IgD-negative memory B cell (primary cell): ENCODE data around the gene DIAPH2. TPM values are rescaled to one million over a fixed set of nuclear protein-coding genes. Genes with fewer than 3 reads are reported as not detected.

Source experiments
- H3K27ac Mint-ChIP-seq, 3 donors: one replicate each; pipeline ENCODE4 v1.8.0; 2020 to 2022; ENCODE audit warnings: mild to moderate bottlenecking in 3 of 3, mixed read lengths in 3 of 3, moderate library complexity in 1 of 3
- H3K27me3 Mint-ChIP-seq: one replicate; pipeline ENCODE4 v1.8.0; 2021; ENCODE audit warnings: mixed read lengths
- H3K36me3 Mint-ChIP-seq: one replicate; pipeline ENCODE4 v1.8.0; 2020; ENCODE audit warnings: mild to moderate bottlenecking, mixed read lengths
- H3K4me1 Mint-ChIP-seq, 3 donors: one replicate each; pipeline ENCODE4 v1.8.0; 2020 to 2022; ENCODE audit warnings: mixed read lengths in 3 of 3, mild to moderate bottlenecking in 1 of 3
- H3K4me3 Mint-ChIP-seq, 4 donors: one replicate each; pipeline ENCODE4 v1.8.0; 2020 to 2022; ENCODE audit warnings: mild to moderate bottlenecking in 4 of 4, mixed read lengths in 4 of 4, moderate library complexity in 3 of 4
- H3K9me3 Mint-ChIP-seq, 3 donors: one replicate each; pipeline ENCODE4 v1.8.0; 2020 to 2021; ENCODE audit warnings: mixed read lengths in 3 of 3, mild to moderate bottlenecking in 1 of 3
- polyA plus RNA-seq: library from polyadenylated mRNA; unstranded; fragments of 300-500 nt; fragmentation: Illumina TruSeq; gene quantifications from one replicate; pipeline ENCODE4 v1.2.3, GENCODE V29; 2021

The DIAPH2 gene
- polyA plus RNA-seq, 1 donor from 2014 or later: 12.6 TPM

DNA sequence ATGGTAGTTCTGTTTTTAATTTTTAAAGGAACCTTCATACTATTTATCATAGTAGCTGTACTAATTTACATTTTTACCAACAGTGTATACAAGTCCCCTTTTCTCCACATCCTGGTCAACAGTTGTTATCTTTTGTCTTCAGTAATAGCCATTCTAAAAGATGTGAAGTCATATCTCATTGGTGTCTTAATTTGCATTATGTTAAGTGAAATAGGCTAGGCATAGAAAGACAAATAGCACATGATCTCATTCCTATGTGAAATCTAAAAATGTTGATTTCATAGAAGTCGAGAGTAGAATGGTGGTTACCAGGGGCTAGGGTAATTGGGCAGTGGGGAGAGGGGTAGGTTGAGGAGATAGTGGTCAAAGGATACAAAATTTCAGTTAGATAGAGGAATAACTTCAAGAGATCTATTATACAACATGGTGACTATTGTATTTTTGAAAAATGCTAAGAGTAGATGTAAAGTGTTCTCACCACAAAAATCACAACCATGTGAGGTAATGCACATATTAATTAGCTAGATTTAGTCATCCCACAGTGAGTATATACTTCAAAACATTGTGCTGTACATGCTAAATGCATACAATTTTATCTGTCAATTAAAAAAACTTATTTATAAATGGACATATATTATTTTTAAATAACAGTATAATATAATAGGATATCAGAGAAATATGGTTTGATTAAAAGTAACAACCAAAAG is 58.9 kb downstream of the DIAPH2 start:
- H3K4me3 Mint-ChIP-seq: no peak overlapping the region
- H3K36me3 Mint-ChIP-seq: no peaks in the 10 kb centered on the region
- no peaks in the 10 kb centered on the region for H3K9me3 Mint-ChIP-seq
- H3K27ac Mint-ChIP-seq: no peak overlapping the region
- H3K4me1 Mint-ChIP-seq: no peaks in the 10 kb centered on the region
- H3K27me3 Mint-ChIP-seq: no peaks in the 10 kb centered on the region

DNA sequence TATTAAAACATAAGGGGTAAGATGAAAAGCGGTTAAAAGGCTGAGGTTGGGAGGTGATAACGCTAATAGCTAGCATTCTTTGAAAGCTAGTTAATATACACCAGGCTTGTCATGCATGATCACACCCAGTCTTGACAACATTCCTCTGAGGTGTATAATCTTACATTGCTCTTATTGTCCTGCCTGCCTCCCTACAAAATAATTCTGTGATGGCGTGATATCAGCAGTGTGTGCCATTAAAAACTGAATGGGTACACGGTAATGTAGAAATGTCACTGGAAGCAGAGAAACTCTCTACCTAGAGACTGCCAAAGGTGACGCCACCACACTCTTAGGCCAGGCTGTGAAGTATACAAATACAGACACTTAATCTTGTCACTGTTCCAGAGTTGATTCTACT is 68.1 kb downstream of the DIAPH2 start:
- no peak overlapping the region for H3K27ac Mint-ChIP-seq
- H3K4me3 Mint-ChIP-seq: no peak overlapping the region
- no peaks in the 10 kb centered on the region for H3K9me3 Mint-ChIP-seq
- H3K36me3 Mint-ChIP-seq: peaks cover 4% of the 10 kb centered on the region
- no peaks in the 10 kb centered on the region for H3K4me1 Mint-ChIP-seq
- H3K27me3 Mint-ChIP-seq: no peaks in the 10 kb centered on the region

DNA sequence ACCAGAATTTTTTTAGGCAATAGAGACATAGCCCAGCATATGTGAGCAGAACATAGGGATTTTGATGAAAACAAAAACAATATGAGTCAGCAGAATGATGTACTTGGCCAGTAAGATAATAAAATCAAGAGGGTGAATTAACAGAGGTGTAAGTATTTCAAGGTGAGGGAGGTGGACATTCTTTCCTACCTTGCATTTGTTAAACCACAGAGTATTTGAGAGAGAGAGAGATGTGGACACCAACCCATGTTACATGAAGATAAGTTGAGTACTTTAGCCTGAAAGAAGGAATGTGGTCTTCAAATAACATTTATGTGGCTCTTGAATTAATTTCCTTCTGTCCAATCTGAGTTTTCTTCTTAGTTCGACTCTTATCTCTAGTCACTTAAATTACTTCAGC is 68.6 kb downstream of the DIAPH2 start:
- Mint-ChIP-seq H3K4me1 (no peaks in the 10 kb centered on the region), H3K9me3 (no peaks in the 10 kb centered on the region), H3K36me3 (peaks cover 4% of the 10 kb centered on the region), H3K4me3 (no peak overlapping the region), H3K27me3 (no peaks in the 10 kb centered on the region), H3K27ac (no peak overlapping the region)

DNA sequence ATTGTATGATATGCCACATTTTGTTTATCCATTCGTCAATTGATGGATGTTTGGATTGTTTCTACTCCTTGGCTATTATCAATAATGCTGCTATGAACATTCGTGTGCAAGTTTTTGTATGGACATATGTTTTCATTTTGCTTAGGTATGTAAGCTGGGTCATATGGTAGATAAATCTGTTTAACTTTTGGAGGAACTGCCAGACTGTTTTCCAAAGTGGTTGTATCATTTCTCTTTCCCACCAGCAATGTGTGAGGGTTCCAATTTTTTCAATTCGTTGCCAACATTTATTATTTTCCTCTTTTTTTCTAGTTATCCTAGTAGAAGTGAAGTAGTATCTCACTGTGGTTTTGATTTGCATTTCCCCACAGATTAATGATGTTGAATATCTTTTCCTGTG is 71.8 kb downstream of the DIAPH2 start:
- Mint-ChIP-seq H3K27ac (no peak overlapping the region), H3K9me3 (no peaks in the 10 kb centered on the region), H3K27me3 (no peaks in the 10 kb centered on the region), H3K4me3 (no peak overlapping the region), H3K4me1 (no peaks in the 10 kb centered on the region), H3K36me3 (peaks cover 4% of the 10 kb centered on the region)

DNA sequence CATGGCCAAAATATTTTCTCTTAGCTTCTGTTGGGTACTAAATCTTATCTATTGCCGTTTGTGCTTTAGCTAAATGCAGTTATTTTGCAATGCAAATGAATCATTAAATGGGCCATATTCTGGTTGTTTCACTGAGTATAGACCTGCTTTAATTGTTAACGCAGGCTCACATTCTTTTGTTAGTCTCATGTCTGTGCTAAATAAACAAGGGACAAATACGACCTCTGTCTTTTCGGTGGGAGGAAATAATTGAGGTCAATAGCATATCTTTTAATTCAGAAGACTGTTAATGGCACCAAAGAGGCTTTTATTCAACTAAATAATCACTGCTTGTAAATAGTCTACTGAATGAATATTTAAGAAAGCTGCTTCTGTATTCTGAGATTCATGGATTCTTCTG is 76.9 kb downstream of the DIAPH2 start:
- peaks cover 5 to 9% (median 8%) of the 10 kb centered on the region in 3 donors for H3K4me1 Mint-ChIP-seq
- H3K9me3 Mint-ChIP-seq: no peaks in the 10 kb centered on the region
- no peaks in the 10 kb centered on the region for H3K27me3 Mint-ChIP-seq
- H3K27ac Mint-ChIP-seq: no peak overlapping the region
- no peak overlapping the region for H3K4me3 Mint-ChIP-seq
- H3K36me3 Mint-ChIP-seq: no peaks in the 10 kb centered on the region

DNA sequence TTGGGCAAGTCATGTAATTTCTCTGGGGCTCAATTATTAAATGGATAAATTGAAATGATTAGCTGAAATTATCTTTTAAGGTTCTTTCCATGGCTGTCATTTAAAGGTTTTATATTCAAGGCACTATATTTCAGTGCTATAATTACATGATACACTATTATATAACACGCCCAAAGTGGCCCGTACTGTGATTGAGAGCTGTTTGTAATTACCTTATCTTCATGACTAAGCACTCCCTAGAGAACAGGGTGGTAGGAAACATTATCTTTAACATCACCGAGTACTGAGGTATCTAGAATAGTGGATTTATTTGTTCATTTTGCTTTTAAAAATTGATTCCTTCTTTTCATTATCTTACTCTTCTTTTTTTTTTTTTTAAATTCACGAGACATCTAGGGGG is 79.0 kb downstream of the DIAPH2 start:
- Mint-ChIP-seq H3K27ac (no peak overlapping the region), H3K27me3 (no peaks in the 10 kb centered on the region), H3K9me3 (no peaks in the 10 kb centered on the region), H3K36me3 (no peaks in the 10 kb centered on the region), H3K4me1 (peaks cover 5 to 9% (median 8%) of the 10 kb centered on the region in 3 donors), H3K4me3 (no peak overlapping the region)

DNA sequence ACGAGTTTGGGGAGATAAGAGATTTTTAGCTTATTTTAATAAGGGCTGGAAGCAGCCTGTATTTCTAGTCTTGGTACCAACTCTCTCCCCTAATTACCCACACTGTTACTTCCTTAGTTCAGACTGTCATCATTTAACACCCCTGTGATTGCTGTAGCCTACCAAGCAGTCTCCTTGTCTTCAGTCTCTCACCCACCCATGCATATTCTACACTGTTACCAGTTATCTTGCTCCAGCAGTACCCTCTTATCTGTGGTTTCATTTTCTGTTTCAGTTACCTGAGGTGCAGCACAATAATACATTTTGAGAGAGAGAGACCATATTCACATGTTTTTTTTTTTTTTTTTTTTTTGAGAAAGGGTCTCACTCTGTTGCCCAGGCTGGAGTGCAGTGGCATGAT is 80.2 kb downstream of the DIAPH2 start:
- no peaks in the 10 kb centered on the region for H3K9me3 Mint-ChIP-seq
- no peaks in the 10 kb centered on the region for H3K36me3 Mint-ChIP-seq
- no peak overlapping the region for H3K4me3 Mint-ChIP-seq
- no peak overlapping the region for H3K27ac Mint-ChIP-seq
- peaks cover 5 to 9% (median 8%) of the 10 kb centered on the region in 3 donors for H3K4me1 Mint-ChIP-seq
- H3K27me3 Mint-ChIP-seq: no peaks in the 10 kb centered on the region

DNA sequence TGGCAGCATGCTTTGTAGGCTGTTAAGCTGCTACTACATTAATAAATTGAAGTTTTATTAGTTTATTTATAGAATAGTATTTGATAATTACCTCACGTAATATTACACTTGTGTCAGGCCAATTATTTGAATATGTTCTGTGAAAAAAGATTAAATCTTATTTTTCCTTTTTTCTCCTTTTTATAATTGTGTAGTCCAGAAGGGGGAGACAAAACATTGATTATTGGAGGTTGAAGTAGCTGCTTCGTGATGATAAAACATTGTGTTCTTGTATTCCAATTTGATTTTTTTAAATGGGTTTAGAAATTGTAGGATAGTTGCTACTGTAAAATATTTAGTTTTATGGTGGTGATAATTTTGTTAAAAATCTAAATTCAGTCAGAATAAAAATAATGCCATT is 85.7 kb downstream of the DIAPH2 start:
- no peak overlapping the region for H3K4me3 Mint-ChIP-seq
- H3K9me3 Mint-ChIP-seq: no peaks in the 10 kb centered on the region
- peaks cover 1% of the 10 kb centered on the region for H3K36me3 Mint-ChIP-seq
- H3K27me3 Mint-ChIP-seq: no peaks in the 10 kb centered on the region
- H3K27ac Mint-ChIP-seq: no peak overlapping the region
- H3K4me1 Mint-ChIP-seq: no peaks in the 10 kb centered on the region

DNA sequence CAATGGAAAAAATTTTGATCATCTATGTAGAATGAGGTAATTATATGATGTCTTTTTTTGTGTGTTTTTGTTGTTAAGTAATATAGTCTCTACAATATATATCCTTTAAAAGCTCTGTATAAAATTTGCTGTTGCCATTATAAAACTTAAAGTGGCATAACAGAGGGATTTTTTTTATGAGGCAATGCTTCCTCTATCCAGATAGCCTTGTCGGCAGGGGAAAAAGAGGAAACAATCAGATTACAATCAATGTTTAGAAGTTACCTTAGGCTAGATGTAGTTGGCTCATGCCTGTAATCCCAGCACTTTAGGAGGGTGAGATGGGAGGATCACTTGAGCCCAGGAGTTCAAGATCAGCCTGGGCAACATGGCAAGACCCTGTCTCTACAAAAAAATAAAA is 86.8 kb downstream of the DIAPH2 start:
- H3K9me3 Mint-ChIP-seq: no peaks in the 10 kb centered on the region
- no peaks in the 10 kb centered on the region for H3K4me1 Mint-ChIP-seq
- H3K27ac Mint-ChIP-seq: no peak overlapping the region
- no peaks in the 10 kb centered on the region for H3K27me3 Mint-ChIP-seq
- no peak overlapping the region for H3K4me3 Mint-ChIP-seq
- peaks cover 1% of the 10 kb centered on the region for H3K36me3 Mint-ChIP-seq

DNA sequence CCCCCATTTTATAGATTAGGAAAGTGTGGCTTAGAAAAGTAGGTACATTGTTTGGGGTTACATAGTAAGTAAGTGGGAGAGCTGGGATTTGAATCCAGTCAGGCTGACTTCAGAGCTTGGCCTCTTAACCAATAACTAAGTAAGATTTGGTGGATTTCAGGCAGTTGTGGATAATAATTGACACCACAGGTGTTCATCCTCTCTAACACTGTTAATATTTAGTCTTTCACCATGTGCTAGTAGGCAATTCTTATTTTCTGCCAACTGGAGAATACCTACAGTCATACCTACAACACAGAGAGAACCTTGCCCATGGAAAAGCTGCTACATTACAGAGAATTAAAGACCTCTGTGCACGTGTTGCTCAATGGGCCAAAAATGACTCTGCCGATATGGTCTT is 89.5 kb downstream of the DIAPH2 start:
- no peak overlapping the region for H3K27ac Mint-ChIP-seq
- H3K4me3 Mint-ChIP-seq: no peak overlapping the region
- H3K9me3 Mint-ChIP-seq: no peaks in the 10 kb centered on the region
- no peaks in the 10 kb centered on the region for H3K27me3 Mint-ChIP-seq
- peaks cover 0 to 4% (median 0%) of the 10 kb centered on the region in 3 donors for H3K4me1 Mint-ChIP-seq
- peaks cover 1% of the 10 kb centered on the region for H3K36me3 Mint-ChIP-seq

DNA sequence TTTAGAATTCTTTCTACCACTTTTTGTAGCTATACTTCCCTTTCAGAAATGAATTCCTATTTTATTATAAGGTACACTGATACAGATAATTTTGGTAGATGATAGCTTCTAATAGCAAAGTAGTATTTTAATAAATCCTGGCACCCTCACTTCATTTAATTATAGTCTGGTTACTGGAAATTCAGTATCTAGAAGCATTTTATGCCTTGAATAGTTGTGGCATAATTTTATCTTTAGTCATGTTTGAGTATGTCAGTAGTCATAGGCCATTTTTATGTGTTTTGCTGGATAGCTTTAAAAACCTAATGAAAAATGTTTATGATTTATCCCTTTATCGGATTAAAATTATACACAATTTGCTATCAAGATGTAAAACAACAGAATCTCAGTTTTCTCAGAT is 92.3 kb downstream of the DIAPH2 start:
- Mint-ChIP-seq H3K27me3 (no peaks in the 10 kb centered on the region), H3K9me3 (no peaks in the 10 kb centered on the region), H3K4me1 (peaks cover 0 to 4% (median 0%) of the 10 kb centered on the region in 3 donors), H3K27ac (no peak overlapping the region), H3K4me3 (no peak overlapping the region), H3K36me3 (peaks cover 1% of the 10 kb centered on the region)

DNA sequence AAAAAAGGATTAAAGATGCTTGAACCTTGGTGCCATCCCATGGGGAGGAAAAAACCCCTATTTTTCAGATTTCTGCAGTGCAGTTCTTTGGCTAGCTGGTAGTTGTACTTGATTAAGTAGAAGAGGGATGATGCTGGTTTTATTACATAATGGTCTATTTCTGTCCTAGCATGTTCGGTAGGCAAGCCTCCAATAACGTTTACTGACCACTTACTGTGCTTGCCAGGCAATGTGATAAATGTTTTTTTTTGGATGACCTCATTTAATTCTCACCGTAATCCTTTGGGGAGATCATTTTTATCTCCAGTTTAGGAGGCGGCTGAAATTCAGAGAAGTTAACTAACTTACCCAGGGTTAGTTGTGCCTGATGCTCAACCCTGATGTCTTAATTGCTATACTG is 106.9 kb downstream of the DIAPH2 start:
- no peak overlapping the region for H3K4me3 Mint-ChIP-seq
- H3K9me3 Mint-ChIP-seq: peaks cover 0 to 2% (median 0%) of the 10 kb centered on the region in 3 donors
- no peak overlapping the region for H3K27ac Mint-ChIP-seq
- no peaks in the 10 kb centered on the region for H3K27me3 Mint-ChIP-seq
- no peaks in the 10 kb centered on the region for H3K36me3 Mint-ChIP-seq
- no peaks in the 10 kb centered on the region for H3K4me1 Mint-ChIP-seq

DNA sequence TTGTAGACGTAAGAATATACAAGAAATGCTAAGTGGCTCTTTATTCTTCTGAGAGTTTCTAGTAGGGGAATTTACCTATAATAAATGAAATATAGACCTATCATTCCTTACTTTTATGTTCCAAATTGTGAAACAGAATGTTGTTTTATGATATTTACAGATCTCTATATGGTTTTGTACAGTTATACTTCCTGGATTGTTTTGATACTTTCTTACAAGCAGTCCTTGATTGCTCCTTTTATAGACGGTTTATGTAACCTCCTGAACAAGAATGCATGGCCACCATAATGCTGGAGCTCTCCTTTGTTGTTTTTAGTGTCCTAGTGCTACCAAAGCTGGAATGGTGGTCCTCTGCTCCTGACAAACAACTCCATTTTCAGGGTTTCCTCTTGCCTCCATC is 107.4 kb downstream of the DIAPH2 start:
- Mint-ChIP-seq H3K27me3 (no peaks in the 10 kb centered on the region), H3K27ac (no peak overlapping the region)

DNA sequence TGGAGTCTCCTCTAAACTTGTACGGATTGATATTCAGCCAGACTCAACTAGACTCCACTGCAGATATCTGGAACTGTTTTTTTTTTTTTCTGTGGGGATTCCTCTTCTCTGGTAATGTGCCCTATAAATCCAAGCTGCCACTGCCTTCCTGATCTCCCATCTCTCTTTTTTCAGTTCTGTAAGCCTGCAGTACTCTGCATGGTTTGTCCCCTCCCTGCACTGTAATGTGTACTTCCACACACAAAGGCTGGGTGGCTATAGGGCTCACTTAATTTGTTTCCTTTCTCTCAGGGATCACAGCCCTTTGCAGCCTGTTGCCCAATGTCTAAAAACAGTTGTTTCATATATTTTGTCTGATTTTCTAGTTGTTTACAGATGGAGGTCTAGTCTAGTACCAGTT is 114.3 kb downstream of the DIAPH2 start:
- Mint-ChIP-seq H3K9me3 (no peaks in the 10 kb centered on the region), H3K36me3 (no peaks in the 10 kb centered on the region), H3K4me3 (no peak overlapping the region), H3K27me3 (no peaks in the 10 kb centered on the region), H3K4me1 (peaks cover 0 to 3% (median 0%) of the 10 kb centered on the region in 3 donors), H3K27ac (no peak overlapping the region)

More for the DNA sequence above, 107.4 kb downstream of the DIAPH2 start:
- no peak overlapping the region for H3K4me3 Mint-ChIP-seq
- H3K4me1 Mint-ChIP-seq: no peaks in the 10 kb centered on the region
- peaks cover 0 to 2% (median 0%) of the 10 kb centered on the region in 3 donors for H3K9me3 Mint-ChIP-seq
- no peaks in the 10 kb centered on the region for H3K36me3 Mint-ChIP-seq

DNA sequence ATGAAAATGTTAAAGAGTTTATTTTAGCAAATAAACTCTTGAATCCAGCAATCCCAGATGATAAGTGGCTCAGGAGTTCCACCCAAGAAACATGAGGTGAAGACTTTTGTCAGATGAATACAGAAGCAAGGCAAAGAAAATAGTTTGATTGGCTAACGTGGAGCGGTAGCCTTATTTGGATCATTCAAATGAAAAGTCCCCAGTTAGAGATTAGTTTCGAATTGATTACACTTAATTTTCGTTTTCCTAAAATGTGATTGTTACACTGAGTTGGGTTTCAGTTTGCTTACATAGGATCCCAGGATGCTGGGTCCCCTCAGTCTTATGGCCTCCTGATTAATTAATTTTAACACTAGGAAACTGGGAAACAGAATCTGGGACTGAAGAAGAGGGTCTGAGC is 122.7 kb downstream of the DIAPH2 start:
- Mint-ChIP-seq H3K27ac (peak overlapping the region in 1 of 3 donors; percentile 69), H3K4me3 (no peak overlapping the region), H3K4me1 (peaks cover 0 to 4% (median 4%) of the 10 kb centered on the region in 3 donors), H3K36me3 (peaks cover 2% of the 10 kb centered on the region), H3K9me3 (peaks cover 0 to 5% (median 0%) of the 10 kb centered on the region in 3 donors), H3K27me3 (no peaks in the 10 kb centered on the region)

DNA sequence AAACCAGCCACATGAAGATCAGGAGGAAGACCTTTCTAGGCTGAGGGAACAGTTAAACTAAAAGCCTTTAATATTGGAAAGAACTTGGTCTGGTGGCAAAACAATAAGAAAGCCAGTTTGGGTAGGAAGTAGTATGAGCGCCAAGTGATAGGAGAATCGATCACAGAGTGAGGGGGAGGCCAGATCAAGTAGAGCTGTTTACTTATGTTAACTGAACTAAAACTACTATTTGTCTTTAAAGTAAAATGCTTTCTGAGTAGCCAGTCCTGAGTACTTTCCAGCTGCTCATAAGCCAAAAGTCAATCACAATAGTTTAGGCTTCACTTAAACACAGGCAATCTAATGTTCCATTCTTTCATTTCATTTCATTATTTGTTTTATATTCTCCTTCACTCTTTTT is 136.3 kb downstream of the DIAPH2 start:
- Mint-ChIP-seq H3K9me3 (peaks cover 0 to 2% (median 0%) of the 10 kb centered on the region in 3 donors), H3K27ac (no peak overlapping the region), H3K4me1 (peaks cover 0 to under 1% (median 0%) of the 10 kb centered on the region in 3 donors), H3K4me3 (no peak overlapping the region), H3K27me3 (no peaks in the 10 kb centered on the region), H3K36me3 (no peaks in the 10 kb centered on the region)
